Limb (tissue), 2 donors: Measurements from ENCODE around the gene RNPEP.
"Not testable (repeated sequence)": the region's sequence is repeated elsewhere in the genome, so short reads cannot be mapped to it uniquely, and the experiment has no call there.

ENCODE experiments used
- DNase-seq, 2 donors: peaks; one replicate each; pipeline ENCODE4 v3.0.0-alpha.2; 2016; ENCODE audit errors: extremely low spot score in 2 of 2

The RNPEP gene, protein sequence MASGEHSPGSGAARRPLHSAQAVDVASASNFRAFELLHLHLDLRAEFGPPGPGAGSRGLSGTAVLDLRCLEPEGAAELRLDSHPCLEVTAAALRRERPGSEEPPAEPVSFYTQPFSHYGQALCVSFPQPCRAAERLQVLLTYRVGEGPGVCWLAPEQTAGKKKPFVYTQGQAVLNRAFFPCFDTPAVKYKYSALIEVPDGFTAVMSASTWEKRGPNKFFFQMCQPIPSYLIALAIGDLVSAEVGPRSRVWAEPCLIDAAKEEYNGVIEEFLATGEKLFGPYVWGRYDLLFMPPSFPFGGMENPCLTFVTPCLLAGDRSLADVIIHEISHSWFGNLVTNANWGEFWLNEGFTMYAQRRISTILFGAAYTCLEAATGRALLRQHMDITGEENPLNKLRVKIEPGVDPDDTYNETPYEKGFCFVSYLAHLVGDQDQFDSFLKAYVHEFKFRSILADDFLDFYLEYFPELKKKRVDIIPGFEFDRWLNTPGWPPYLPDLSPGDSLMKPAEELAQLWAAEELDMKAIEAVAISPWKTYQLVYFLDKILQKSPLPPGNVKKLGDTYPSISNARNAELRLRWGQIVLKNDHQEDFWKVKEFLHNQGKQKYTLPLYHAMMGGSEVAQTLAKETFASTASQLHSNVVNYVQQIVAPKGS

DNA sequence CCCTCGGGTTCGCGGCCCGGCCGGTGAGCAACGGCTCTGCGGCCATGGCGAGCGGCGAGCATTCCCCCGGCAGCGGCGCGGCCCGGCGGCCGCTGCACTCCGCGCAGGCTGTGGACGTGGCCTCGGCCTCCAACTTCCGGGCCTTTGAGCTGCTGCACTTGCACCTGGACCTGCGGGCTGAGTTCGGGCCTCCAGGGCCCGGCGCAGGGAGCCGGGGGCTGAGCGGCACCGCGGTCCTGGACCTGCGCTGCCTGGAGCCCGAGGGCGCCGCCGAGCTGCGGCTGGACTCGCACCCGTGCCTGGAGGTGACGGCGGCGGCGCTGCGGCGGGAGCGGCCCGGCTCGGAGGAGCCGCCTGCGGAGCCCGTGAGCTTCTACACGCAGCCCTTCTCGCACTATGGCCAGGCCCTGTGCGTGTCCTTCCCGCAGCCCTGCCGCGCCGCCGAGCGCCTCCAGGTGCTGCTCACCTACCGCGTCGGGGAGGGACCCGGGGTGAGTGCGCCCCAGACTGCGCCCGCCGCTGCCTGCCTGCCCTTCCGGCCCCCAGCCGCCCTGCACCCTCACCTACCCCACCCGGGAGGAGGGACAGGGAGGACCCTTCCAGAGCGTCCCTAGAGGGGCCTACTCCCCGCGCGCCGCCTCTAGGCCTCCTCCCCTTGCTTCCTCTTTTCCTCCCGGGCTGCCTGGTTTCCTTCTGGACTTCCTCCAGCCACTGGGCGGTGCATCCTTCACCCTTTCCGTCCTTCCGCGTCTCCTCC lies at the start of gene RNPEP:
Gene RNPEP (plus strand): TSS at position 26 of the 757 bp plus-strand sequence. CDS start 19 bp downstream, at position 45.
- DNase-seq = peak; percentile 60 to 73

DNA sequence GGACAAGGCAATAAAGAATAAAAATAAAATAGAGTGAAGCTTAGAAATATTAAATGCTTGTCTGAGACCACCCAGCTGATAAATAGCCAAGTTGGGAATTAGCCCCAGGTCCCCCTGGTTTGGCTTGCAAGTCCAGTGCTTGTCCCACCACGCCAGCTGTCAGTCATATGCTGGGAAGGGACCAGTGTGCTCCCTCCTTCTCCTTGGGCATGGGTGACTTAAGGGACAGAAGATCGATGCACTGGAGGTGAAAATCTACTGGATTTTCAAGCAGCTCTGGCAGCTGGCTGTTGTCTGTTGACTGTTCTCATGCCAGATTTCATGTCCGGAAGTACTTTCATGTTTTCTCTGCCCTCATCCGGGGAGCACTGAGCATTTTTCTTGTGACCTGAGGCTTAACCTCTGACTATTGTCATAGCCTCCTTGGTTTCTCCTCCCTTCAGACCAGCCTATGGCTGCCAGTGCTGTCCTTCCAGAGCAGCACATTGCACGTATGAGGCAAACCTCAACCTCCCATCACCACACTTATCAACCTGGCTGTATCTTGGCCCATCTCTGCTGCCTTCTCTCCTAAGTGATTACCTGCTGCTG lies 48.5 kb upstream of the RNPEP start:
- DNase-seq = no peak

DNA sequence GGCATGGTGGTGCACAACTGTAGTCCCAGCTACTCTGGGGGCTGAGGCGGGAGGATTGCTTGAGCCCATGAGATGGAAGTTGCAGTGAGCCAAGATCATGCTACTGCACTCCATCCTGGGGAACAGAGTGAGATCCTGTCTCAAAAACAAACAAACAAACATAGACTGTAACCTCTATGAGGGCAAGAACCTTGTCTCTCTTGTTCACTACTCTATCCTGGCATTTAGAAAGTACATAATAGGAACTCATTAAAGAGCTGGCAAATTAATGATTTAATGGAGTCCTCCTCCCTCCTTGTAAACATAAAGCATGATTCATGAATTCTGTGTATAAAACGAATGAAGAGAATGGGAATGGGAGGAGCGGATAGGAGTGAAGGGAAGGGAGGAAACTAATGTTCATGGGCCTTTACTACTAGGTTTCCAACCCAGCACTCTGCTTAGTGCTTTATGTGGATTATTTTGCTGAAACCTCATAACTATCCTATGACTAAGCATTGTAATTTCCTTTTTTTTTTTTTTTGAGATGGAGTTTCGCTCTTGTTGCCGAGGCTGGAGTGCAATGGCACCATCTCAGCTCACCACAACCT lies 44.7 kb upstream of the RNPEP start:
- no peak for DNase-seq

DNA sequence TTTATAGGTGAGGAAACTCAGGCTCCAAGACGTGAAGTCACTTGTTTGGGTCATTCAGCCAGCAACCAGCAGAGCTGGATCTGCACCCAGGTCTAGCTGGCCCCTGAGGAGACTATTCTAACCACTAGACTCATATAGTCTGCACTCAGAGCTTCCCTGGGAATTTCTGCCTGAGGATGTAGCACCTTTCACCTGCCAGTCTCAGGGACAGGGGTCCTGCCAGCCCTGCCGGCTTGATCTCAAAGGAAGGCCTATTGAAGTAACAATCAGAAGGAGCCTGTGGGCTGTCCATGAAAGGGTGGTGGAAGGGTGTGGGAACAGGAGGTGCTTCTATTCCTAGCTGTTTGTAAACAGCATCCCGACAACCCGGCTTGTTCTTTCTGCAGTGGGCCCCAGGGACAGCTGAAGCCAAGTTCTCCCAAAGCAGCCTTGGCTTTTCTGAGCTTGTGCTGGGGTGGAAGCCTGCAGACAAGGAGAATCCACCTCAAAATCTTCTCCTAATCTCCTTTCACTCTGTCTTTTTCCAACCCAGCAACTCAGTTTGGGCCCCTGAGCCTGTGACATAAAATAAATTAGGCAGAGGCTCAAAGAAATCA lies 43.9 kb upstream of the RNPEP start:
- no peak for DNase-seq

DNA sequence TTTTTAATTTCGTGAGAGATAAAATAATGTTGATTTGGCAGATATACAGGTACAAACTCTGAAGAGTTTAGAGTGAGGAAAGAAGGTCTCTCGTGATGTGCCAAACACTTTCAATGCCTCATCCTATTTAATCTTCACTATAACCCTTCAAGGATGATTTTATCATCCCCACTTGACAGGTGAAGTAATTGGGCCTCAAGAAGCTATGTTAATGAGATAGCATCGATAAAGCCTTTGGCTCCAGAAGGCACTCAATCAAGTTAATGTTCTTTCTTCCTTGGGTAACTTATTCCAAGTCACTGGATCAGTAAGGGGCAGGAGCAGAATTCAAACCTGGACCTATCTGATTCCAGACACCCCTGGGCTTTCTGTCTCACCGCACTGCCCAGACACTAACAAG lies 43.3 kb upstream of the RNPEP start:
- DNase-seq = no peak

DNA sequence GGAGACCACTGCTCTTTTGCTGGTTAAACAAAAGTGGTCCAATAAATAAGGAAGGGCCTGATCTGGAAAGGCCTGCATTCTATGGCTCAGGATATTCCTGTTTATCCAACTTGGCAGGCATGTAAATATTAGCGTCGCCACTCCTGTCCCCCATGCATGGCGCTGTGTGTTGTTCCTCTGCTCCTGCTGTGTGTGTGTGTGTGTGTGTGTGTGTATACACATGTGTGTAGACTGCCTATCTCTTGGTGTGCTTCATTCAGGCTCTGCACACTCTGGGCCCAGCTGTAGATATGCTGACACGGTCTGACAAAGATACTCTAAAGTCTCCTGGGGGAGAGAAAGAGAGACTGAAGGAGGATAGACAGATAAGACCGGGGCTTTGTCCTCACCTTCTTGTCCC lies 42.9 kb upstream of the RNPEP start:
- DNase-seq = no peak

DNA sequence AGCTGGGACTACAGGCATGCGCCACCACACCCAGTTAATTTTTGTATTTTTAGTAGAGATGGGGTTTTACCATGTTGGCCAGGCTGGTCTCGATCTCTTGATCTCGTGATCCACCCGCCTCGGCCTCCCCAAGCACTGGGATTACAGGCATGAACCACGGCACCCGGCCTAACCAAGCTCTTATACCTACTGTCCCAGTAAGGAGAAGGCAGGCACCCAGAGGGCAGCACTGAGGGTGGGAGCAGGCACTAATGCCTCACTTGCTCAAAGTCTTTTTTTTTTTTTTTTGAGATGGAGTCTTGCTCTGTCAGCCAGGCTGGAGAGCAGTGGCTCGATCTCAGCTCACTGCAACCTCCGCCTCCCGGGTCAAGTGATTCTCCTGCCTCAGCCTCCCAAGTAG lies 42.1 kb upstream of the RNPEP start:
- not testable (repeated sequence) for DNase-seq

DNA sequence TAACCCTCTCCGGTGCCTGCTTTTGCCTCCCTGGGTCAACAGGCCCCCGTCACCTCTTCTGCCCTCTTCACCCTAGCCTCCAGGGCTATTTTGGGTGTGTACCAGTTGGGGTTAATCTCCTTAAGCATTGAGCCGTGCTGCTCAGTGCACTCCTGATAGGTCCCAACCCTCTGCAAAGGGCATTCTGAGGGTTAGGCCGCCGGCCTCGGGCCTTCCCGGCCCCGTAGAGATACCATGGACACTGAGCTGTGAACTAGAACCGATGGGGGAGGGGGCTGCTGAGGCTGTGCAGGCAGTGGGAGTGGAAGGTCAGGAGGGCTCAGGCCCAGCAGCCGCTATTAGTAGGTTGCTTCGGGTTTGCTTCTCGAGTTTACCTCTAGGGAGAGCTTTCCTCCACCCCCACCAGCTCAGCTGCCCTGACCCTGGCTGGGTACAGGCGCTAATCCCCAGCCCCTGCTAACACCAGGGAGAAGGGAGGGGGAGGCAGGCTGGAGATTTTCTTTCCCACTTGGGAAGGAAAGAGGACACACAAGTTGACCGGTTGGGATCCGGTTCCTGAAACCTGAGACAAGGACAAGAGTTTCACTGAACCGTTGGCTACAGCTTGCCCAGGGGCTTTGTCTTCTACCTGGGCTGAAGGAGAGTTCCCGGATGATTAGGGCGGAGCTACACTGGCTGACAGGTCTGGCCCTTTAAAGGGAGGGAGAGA lies 40.9 kb upstream of the RNPEP start:
- DNase-seq = peak in 1 of 2 donors; percentile 39

DNA sequence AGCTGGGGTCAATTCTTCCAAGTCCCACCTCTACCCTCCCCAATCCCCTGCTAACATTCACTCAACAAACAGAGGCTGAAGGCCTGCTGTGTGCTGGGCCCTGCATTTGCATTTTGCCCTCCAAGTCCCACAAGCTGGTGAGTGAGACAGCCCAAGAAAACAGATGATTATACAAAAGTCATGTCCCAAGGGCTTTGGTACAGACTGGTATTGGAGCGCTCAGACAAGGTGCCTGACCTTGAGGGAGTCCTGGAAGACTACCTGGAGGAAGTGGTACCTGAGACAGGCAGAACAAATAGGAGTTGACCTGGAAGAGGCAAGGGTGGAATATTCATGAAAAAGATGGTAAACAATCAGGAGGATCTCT lies 40.3 kb upstream of the RNPEP start:
- DNase-seq = no peak

DNA sequence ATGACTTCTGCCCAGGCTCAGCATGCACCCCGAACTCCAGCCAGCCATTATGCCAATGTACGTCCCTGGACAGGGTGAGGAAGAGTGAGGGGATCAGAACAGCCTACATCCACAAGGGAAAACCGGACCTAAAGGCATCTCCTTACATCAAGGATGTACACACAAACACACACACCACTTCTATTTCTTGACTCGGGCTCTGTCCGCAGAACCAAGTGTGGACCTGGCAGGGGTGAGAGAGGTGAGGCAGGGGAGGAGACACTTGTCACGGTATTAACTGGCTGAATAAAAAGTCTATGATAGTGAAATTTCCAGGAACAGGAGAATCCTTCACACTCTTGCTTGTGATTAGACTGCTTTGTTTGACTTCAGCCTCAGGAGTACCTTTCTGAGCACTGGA lies 38.4 kb upstream of the RNPEP start:
- DNase-seq = no peak

DNA sequence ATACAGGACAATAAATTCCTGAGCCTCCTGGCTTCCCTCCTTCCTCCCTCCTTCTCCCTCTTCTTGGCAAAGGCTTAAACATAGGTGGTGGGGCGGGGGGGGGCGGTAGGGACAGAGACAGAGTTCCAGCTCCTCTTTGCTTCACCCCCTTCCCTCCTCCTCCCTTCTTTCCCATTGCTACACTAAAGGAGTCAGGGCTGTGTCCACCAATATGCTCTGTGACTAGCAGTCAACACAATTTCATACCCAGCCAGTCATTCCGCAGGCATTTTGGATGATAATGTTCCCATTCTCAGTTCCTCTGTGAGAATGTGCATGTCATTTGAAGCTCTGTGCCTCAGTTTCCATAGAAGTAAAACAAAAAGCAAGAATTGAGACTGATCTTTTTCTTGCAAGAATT lies 37.8 kb upstream of the RNPEP start:
- DNase-seq = no peak

DNA sequence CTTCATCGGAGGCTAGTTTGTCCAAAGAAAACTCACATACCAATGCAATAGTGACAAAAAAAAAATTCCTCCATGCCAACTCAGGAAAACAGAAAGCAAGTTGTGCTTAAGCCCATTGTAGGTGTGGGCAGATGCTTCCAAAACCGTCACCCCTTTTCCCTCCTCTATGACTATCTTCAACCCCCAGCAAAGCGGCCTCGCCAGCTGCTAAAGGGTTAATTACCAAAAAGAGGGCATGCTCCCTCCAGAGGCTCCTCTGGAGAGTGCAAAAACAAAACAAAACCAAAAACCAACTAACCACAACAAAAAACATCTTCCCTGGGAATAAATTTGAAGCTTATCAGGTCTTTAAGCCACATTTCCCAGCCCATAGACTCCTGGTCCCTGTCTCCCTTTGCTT lies 37.3 kb upstream of the RNPEP start:
- DNase-seq = no peak

DNA sequence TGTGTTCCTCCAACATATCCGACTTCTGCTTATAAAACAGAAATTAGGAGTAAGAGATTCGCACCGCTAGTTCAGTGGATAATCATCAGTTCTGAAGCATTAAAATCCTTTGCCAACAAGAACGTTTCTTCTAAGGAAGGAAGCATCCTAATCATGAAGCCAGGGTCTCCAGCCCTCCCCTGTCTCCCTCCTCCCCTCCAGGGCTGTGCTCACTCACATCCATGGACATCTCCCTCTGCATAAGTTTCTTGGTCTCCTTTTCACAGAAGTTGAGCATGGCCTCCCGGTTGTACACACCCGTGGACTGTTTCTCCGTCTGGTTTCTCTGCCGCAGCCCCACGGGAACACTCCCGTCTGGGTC lies 36.6 kb upstream of the RNPEP start:
- no peak for DNase-seq

DNA sequence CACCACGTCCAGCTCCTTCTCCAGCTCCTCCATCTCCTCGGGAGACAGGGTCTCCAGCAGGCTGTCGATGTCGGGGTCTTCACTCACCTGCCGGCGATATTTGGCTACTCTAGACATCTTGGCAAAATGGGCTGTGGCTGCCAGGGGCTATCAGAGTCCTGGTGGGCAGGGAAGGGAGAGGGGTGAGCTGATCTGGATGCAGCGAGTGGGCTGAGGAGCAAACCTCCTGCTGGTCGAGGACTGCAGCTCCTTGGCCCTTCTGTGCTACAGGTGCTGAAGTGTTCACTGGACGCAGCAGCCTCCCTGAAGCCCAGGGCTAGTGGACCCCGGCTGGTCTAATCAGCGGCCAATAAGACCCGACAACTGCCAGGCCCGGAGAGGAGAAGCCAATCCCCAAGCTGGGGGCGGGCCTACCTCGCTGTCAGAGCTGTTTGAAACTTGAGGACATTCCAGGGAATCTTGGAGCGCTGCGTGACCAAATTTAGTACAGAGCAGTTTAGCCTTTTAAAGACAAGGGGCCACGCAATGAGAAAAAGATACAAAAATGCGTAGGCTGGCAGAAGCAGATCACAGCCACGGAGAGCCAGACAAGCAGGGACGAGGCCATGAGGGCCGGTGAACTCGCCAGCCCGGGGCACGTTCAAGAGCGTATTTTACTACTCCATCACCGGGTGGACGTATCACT lies 36.1 kb upstream of the RNPEP start, which contains the start of gene LMOD1:
Gene LMOD1 (minus strand): TSS at position 325 of the 685 bp plus-strand sequence. CDS start 208 bp downstream, at position 117.
- DNase-seq = peak; percentile 78 to 82

DNA sequence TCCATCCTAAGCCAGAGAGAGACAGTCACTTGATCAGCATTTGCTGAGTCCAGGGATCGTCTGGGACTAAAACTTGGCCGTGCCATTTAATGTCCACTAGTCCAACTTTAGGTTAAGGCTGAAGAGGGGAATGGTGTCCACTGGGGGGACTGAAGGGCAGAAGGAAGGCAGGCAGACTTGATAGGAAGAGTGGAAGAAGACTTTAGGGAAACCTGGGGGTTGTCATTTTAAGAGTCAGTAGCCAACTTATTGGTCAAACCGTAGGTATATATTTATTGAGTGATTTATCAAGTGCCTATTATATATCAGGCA lies 34.8 kb upstream of the RNPEP start:
- DNase-seq = no peak

DNA sequence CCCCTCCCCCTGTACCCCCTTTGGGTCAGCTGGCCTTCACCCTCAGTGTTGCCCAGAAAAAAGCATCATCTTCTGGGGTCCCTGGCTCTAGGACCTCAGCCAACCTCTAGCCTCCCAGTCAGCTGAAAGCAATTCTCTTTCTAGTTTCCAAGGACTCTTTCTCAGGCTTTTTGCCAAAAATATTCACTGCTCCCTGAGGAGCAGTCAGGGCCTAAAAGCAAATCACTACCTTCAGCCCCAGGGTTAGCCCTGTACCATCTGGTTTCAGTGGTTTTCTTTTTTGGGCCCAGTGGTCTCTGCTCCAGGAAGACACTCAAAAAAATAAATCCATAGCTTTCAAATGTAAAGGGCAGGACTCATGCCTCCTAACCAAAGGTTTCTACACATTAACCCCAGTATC lies 33.0 kb upstream of the RNPEP start:
- DNase-seq = no peak

DNA sequence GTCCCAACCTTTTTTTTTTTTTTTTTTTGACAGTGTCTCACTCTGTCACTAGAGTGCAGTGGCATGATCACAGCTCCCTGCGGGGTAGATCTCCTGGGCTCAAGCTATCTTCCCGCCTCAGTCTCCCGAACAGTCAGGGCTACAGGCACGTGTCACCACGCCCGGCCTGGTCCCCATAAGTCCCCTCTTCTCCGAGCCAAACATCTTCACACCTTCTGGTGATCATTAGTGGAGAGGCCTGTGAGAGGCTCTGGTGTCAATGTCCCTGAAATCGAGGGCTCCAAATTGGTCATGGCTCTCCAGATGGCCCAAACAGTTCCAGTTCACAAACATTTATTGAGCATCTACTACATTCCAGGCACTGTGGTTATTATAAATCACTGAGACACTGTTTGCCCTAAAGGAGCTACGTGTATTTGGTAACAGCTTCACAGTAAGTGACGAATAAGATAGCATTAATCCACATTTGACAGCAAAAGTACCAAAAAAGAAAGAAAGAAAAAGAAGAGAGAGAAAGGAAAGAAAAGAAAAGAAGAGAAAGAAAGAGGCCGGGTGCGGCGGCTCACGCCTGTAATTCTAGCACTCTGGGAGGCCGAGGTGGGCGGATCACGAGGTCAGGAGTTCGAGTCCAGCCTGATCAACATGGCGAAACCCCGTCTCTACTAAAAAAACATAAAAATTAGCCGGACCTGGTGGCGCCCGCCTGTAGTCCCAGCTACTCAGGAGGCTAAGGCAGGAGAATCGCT lies 28.0 kb upstream of the RNPEP start:
- DNase-seq = peak in 1 of 2 donors; percentile 36

DNA sequence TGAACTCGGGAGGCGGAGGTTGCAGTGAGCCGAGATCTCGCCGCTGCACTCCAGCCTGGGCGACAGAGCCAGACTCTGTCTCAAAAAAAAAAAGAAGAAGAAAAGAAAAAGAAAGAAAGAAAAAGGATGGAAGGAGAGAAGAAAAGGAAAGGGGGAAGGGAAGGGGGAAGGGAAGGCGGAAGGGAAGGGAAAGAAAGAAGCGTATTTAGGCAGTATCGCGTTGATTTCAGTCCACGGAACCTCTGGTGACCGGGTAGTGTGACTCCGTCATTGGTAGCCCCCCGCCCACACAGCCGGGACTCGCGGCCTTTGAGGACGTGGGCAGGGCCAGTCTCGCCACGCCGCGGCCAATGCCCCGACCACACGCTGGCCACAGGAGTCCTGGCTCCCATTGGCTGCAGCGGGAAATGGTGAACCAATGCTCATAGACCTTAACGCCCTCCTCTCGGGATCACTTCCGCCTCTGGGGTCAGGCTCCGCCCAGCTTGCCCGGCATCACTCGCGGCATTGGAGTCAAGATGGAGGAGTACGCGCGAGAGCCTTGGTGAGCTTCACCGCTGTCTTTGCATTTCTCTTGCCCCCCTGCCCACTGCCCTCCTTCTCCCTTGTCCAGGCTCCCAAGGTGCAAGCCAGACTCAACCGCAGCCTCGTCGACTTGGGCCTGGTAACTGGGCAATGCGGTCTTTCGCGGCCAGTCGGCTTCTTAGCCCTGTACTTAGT lies 27.3 kb upstream of the RNPEP start, which contains the start of gene TIMM17A:
Gene TIMM17A (plus strand): TSS at position 495 of the 720 bp plus-strand sequence. CDS start 24 bp downstream, at position 519.
- DNase-seq = peak; percentile 96 to 98
